Muscle layer of colon (tissue), 2 donors: ENCODE measurements around the gene IGFN1.

Experiments used
- H3K27ac ChIP-seq: one replicate; pipeline ENCODE4 v1.7.0; 2013; ENCODE audit warnings: low read depth, mild to moderate bottlenecking, low read length, moderate library complexity
- H3K27me3 ChIP-seq, 2 donors: one replicate each; pipeline ENCODE4 v1.7.0; 2013; ENCODE audit warnings: low read length in 2 of 2, mild to moderate bottlenecking in 2 of 2; ENCODE audit not compliant: insufficient read depth in 2 of 2, control insufficient read depth in 1 of 2
- H3K36me3 ChIP-seq: one replicate; pipeline ENCODE4 v1.7.0; 2013; ENCODE audit warnings: mild to moderate bottlenecking, low read length; ENCODE audit not compliant: insufficient read depth
- H3K4me1 ChIP-seq: one replicate; pipeline ENCODE4 v1.7.0; 2013; ENCODE audit warnings: mild to moderate bottlenecking, low read length; ENCODE audit not compliant: insufficient read depth
- H3K4me3 ChIP-seq, 2 donors: one replicate each; pipeline ENCODE4 v1.7.0; 2013; ENCODE audit warnings: low read length in 2 of 2, low read depth in 1 of 2, mild to moderate bottlenecking in 1 of 2, moderate library complexity in 1 of 2
- H3K9ac ChIP-seq: one replicate; pipeline ENCODE4 v1.7.0; 2013; ENCODE audit warnings: low read length
- H3K9me3 ChIP-seq: one replicate; pipeline ENCODE4 v1.7.0; 2013; ENCODE audit warnings: mild to moderate bottlenecking, low read length
- donor health status: abdominal sarcoma.
- donor health status: Adenocarcinoma of cecum.

Gene IGFN1

GRCh38 chr1:201221201-201221846, 30.7 kb downstream of the IGFN1 start:
- Histone ChIP-seq H3K36me3 (no peaks in the 10 kb centered on the region), H3K9ac (no peak overlapping the region), H3K27me3 (no peaks in the 10 kb centered on the region), H3K27ac (no peak overlapping the region), H3K4me3 (no peak overlapping the region), H3K9me3 (no peaks in the 10 kb centered on the region), H3K4me1 (no peaks in the 10 kb centered on the region)

GRCh38 chr1:201222125-201222524, 31.5 kb downstream of the IGFN1 start:
- Histone ChIP-seq H3K36me3 (no peaks in the 10 kb centered on the region), H3K4me1 (no peaks in the 10 kb centered on the region), H3K9ac (no peak overlapping the region), H3K4me3 (no peak overlapping the region), H3K9me3 (no peaks in the 10 kb centered on the region), H3K27me3 (no peaks in the 10 kb centered on the region), H3K27ac (no peak overlapping the region)

- Histone ChIP-seq H3K4me3 (no peak overlapping the region), H3K27me3 (no peaks in the 10 kb centered on the region), H3K9me3 (no peaks in the 10 kb centered on the region), H3K4me1 (no peaks in the 10 kb centered on the region), H3K27ac (no peak overlapping the region), H3K9ac (no peak overlapping the region), H3K36me3 (no peaks in the 10 kb centered on the region)
These were observed 33.4 kb downstream of the IGFN1 start for GRCh38 chr1:201223852-201224665.

- no peak overlapping the region for H3K9ac ChIP-seq
- no peaks in the 10 kb centered on the region for H3K9me3 ChIP-seq
- no peaks in the 10 kb centered on the region for H3K27me3 ChIP-seq
- H3K4me1 ChIP-seq = no peaks in the 10 kb centered on the region
- no peaks in the 10 kb centered on the region for H3K36me3 ChIP-seq
- no peak overlapping the region for H3K4me3 ChIP-seq
- H3K27ac ChIP-seq = no peak overlapping the region
These were observed 34.2 kb downstream of the IGFN1 start for GRCh38 chr1:201224666-201225370.

GRCh38 chr1:201226178-201226514, 35.5 kb downstream of the IGFN1 start:
- Histone ChIP-seq H3K4me1 (no peaks in the 10 kb centered on the region), H3K4me3 (no peak overlapping the region), H3K36me3 (no peaks in the 10 kb centered on the region), H3K27ac (no peak overlapping the region), H3K27me3 (no peaks in the 10 kb centered on the region), H3K9ac (no peak overlapping the region), H3K9me3 (no peaks in the 10 kb centered on the region)

- Histone ChIP-seq H3K4me1 (no peaks in the 10 kb centered on the region), H3K27ac (no peak overlapping the region), H3K4me3 (no peak overlapping the region), H3K36me3 (no peaks in the 10 kb centered on the region), H3K9ac (no peak overlapping the region), H3K9me3 (no peaks in the 10 kb centered on the region), H3K27me3 (no peaks in the 10 kb centered on the region)
These were observed 36.4 kb downstream of the IGFN1 start for GRCh38 chr1:201226859-201227488.

GRCh38 chr1:201228011-201228983, 37.7 kb downstream of the IGFN1 start:
- Histone ChIP-seq H3K4me3 (no peak overlapping the region), H3K4me1 (no peaks in the 10 kb centered on the region), H3K36me3 (no peaks in the 10 kb centered on the region), H3K27ac (no peak overlapping the region), H3K9ac (no peak overlapping the region), H3K27me3 (no peaks in the 10 kb centered on the region), H3K9me3 (no peaks in the 10 kb centered on the region)

- H3K9ac ChIP-seq = no peak overlapping the region
- H3K27me3 ChIP-seq = no peaks in the 10 kb centered on the region
- no peaks in the 10 kb centered on the region for H3K9me3 ChIP-seq
- H3K4me1 ChIP-seq = no peaks in the 10 kb centered on the region
- no peaks in the 10 kb centered on the region for H3K36me3 ChIP-seq
- no peak overlapping the region for H3K4me3 ChIP-seq
- H3K27ac ChIP-seq = no peak overlapping the region
These were observed 38.5 kb downstream of the IGFN1 start for GRCh38 chr1:201229095-201229494.

- no peak overlapping the region for H3K4me3 ChIP-seq
- no peaks in the 10 kb centered on the region for H3K4me1 ChIP-seq
- H3K9me3 ChIP-seq = no peaks in the 10 kb centered on the region
- no peaks in the 10 kb centered on the region for H3K36me3 ChIP-seq
- no peak overlapping the region for H3K27ac ChIP-seq
- H3K27me3 ChIP-seq = no peaks in the 10 kb centered on the region
- H3K9ac ChIP-seq = no peak overlapping the region
These were observed 39.4 kb downstream of the IGFN1 start for GRCh38 chr1:201229771-201230635.

GRCh38 chr1:201230676-201231075, 40.1 kb downstream of the IGFN1 start:
- Histone ChIP-seq H3K9me3 (no peaks in the 10 kb centered on the region), H3K27ac (no peak overlapping the region), H3K27me3 (no peaks in the 10 kb centered on the region), H3K4me1 (no peaks in the 10 kb centered on the region), H3K4me3 (no peak overlapping the region), H3K36me3 (no peaks in the 10 kb centered on the region), H3K9ac (no peak overlapping the region)
